GM18502 (cell line): ENCODE measurements around the gene TMCC1.

Experiments used
- ATAC-seq: cut with Tn5 transposase; IDR thresholded peaks from one replicate; pipeline ENCODE4 v1.9.1; 2021; ENCODE audit warnings: mild to moderate bottlenecking; ENCODE audit not compliant: unreplicated experiment, poor library complexity

TMCC1 gene

DNA sequence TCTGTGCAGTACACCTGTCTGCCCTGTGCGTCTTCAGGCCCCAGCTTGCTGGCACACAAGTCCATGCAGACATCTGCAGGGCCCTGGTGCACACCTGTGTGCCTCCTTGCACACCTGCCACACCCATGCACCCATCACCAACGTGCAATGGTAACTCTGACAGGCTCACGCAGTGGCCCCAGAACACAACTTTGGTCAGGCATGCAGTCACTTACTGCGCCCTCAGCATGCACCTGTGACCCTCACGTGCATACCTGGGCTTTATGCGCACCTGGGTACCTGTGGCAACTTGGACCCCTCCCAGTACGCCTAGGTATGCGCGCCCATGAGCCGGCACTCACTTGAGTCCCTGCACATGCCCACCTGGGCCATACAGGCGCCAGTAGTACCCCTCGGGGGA lies 288.7 kb downstream of the TMCC1 start:
- no peak for ATAC-seq

GRCh38 chr3:129603991-129604749 lies 289.3 kb downstream of the TMCC1 start:
- ATAC-seq, result no peak

DNA sequence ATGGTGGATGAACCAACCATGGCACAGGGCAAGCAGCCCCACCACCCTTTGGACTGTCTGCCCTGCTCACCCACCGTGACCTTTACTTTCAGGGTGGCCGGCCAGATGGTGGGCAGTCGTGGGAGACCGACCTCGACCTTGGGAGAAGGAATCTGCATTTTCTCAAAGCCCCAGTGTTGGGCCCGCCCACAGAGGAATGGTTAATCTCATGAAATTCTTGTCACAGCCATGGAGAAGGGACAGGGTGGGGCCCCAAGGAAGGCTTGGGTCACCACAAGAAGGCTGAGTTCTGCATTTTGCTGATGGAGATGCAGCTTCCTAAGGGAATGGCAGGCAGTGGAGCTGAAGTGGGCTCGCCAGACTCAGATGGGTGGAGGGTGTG lies 290.0 kb downstream of the TMCC1 start:
- no peak for ATAC-seq

DNA sequence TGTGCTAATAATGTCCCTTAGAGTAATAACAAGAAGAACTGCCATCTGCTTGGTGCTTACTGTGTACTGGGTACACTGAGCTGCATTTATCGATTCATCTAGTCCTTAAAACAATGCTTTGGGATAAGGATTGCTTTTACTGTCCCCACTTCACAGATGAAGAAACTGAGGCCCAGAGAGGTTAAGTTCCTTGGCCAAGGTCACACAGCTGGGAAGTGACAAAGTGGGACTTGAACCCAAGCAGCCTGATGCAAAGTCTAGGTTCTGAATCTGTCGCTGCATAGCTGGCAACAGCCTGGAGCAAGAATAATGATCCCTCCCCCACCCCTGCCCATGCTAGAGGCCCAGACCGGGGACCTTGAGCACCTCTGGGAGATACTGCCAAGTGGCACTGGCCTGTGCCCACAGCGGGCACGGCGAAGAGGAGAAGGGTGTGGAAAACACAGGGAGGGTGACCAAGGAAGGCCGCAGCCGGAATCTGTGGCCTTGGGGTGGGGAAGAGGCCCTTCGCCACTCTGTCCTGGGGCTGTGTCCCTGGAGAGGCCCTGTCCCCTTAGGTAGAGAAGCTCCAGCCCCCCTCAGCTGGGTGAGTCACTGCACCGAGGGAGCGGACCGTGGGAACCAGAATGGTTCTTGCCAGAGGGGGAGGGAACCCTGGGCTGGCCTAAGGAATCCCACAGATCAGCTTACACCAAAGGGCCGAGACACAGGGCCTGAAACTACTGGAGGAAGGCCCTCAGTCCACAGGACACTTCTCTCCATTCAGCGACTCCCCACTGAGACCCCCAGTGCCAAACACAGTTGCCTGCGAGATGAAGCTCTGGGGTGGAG lies 290.6 kb downstream of the TMCC1 start:
- ATAC-seq, result no peak

DNA sequence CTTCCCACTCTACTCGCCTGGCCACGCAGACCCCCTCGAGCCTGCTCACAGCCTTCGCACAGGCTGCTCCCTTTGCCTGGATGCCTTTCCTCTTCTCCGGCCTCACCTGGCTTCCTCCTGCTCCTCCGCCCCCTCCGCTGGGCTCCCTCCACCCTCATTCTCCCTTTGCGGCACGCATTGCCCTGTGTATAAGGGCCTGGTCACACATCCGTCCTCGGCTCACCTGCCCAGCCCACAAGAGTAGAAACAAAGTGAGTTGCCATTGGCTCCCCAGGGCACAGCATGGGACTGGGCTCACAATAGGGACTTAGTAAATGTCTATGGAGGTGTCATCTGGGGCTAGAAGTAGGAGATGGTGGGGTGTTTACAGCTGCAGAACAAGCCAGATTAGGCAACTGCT lies 291.2 kb downstream of the TMCC1 start:
- no peak for ATAC-seq

DNA sequence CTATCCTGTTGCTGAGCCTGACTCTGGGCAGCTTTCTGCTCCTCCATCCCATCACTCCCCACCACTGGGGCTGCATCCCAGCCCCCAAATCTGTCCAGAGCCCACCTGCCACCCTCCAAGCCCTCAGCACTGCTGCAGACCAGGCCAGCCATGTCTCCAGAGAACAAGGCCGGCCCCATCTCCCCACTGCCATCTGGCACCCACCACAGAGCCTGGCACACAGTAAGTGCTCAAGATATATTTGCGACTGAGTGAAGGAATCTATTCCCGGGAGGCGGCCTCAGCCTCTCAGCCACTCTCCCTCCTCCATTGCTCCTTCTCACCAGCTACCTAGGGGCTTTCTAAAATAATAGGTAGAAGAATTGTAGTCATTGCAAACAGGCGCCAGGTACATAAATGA lies 291.8 kb downstream of the TMCC1 start:
- no peak for ATAC-seq

GRCh38 chr3:129600348-129600747 lies 293.2 kb downstream of the TMCC1 start:
- ATAC-seq, result no peak

- no peak for ATAC-seq
Measured at GRCh38 chr3:129599607-129600006, 293.9 kb downstream of the TMCC1 start.

- ATAC-seq, result no peak
Measured at GRCh38 chr3:129599073-129599472, 294.4 kb downstream of the TMCC1 start.

GRCh38 chr3:129598484-129598883 lies 295.0 kb downstream of the TMCC1 start:
- ATAC-seq, result no peak

GRCh38 chr3:129598000-129598381 lies 295.5 kb downstream of the TMCC1 start:
- no peak for ATAC-seq
